ENCODE data around the gene TP63.

Gene TP63

GRCh38 chr3:189944285-189945145 is 313.3 kb downstream of the TP63 start:
- DNase-seq = no peak

- no peak for DNase-seq
These were observed 314.9 kb downstream of the TP63 start for GRCh38 chr3:189945935-189946709.
